ACHN (cell line): ENCODE results near the gene CUBN.
"Not testable (repeated sequence)": the region's sequence is repeated elsewhere in the genome, so short reads cannot be mapped to it uniquely, and the experiment has no call there.

Source experiments
- DNase-seq: peaks from one replicate; pipeline ENCODE4 v3.0.0-alpha.2; 2015
- in situ Hi-C: cut with HindIII; loops from 2 replicates; pipeline ENCODE4 v1.10.0; 2017; ENCODE audit warnings: low sequenced_read_pairs, low pct_ligation_motif_present, low pct_unique_long_range_greater_than_20kb

CUBN gene

GRCh38 chr10:17028798-17029197 is 100.8 kb downstream of the CUBN start:
- DNase-seq: no peak
- in situ Hi-C loops: no loop called here

GRCh38 chr10:17026686-17027485 is 102.7 kb downstream of the CUBN start:
- no peak for DNase-seq
- in situ Hi-C loops: no loop called here

- DNase-seq: peak; percentile 66
- in situ Hi-C loops: no loop called here
Observed at GRCh38 chr10:17025444-17026295, 103.9 kb downstream of the CUBN start.

- in situ Hi-C loops: no loop called here
- DNase-seq: no peak
Observed at GRCh38 chr10:17024461-17024860, 105.2 kb downstream of the CUBN start.

GRCh38 chr10:17023386-17024298 is 106.0 kb downstream of the CUBN start:
- DNase-seq: peak; percentile 93
- in situ Hi-C loops: no loop called here

- in situ Hi-C loops: no loop called here
- DNase-seq: no peak
Observed at GRCh38 chr10:17022896-17023295, 106.7 kb downstream of the CUBN start.

GRCh38 chr10:17022466-17022825 is 107.2 kb downstream of the CUBN start:
- in situ Hi-C loops: no loop called here
- DNase-seq: no peak

- in situ Hi-C loops: no loop called here
- no peak for DNase-seq
Observed at GRCh38 chr10:17021656-17022465, 107.8 kb downstream of the CUBN start.

GRCh38 chr10:17019696-17020095 is 109.9 kb downstream of the CUBN start:
- DNase-seq: no peak
- in situ Hi-C loops: no loop called here

GRCh38 chr10:17013131-17013983 is 116.3 kb downstream of the CUBN start:
- DNase-seq, in situ Hi-C loops: not testable (repeated sequence)

GRCh38 chr10:17012731-17013130 is 116.9 kb downstream of the CUBN start:
- not testable (repeated sequence) for DNase-seq

GRCh38 chr10:17010363-17011145 is 119.1 kb downstream of the CUBN start:
- DNase-seq: no peak
- in situ Hi-C loops: no loop called here

More at GRCh38 chr10:17012731-17013130, 116.9 kb downstream of the CUBN start:
- in situ Hi-C loops: not testable (repeated sequence)

GRCh38 chr10:17009212-17009700 is 120.4 kb downstream of the CUBN start:
- in situ Hi-C loops: no loop called here
- DNase-seq: no peak

GRCh38 chr10:17007418-17007770 is 122.2 kb downstream of the CUBN start:
- in situ Hi-C loops: no loop called here
- DNase-seq: no peak

GRCh38 chr10:17006631-17007417 is 122.8 kb downstream of the CUBN start:
- in situ Hi-C loops: no loop called here
- DNase-seq: no peak
